ENCODE data around the gene EHD1. TPM values are rescaled to one million over a fixed set of nuclear protein-coding genes. Genes with fewer than 3 reads are reported as not detected.

Gene EHD1
- total RNA-seq, 1 experiment from 2014 or later = 92.8 TPM

- H3K27me3 Mint-ChIP-seq (ENCODE audit: unreplicated experiment) = no peaks in the 10 kb centered on the region
- H3K4me3 Mint-ChIP-seq (ENCODE audit: low read depth, unreplicated experiment) = no peak overlapping the region
- TF ChIP-seq, protein P1, sequence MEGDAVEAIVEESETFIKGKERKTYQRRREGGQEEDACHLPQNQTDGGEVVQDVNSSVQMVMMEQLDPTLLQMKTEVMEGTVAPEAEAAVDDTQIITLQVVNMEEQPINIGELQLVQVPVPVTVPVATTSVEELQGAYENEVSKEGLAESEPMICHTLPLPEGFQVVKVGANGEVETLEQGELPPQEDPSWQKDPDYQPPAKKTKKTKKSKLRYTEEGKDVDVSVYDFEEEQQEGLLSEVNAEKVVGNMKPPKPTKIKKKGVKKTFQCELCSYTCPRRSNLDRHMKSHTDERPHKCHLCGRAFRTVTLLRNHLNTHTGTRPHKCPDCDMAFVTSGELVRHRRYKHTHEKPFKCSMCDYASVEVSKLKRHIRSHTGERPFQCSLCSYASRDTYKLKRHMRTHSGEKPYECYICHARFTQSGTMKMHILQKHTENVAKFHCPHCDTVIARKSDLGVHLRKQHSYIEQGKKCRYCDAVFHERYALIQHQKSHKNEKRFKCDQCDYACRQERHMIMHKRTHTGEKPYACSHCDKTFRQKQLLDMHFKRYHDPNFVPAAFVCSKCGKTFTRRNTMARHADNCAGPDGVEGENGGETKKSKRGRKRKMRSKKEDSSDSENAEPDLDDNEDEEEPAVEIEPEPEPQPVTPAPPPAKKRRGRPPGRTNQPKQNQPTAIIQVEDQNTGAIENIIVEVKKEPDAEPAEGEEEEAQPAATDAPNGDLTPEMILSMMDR (IDR thresholded peaks at IDR 0.05; ENCODE audit: unreplicated experiment) = no peak
- H3K36me3 Mint-ChIP-seq (ENCODE audit: insufficient read depth, unreplicated experiment) = peaks cover 23% of the 10 kb centered on the region
- no TSS peak for BruUV-seq (replicated peaks)
- CTCF ChIA-PET = no interaction called here
- peaks cover 41% of the 10 kb centered on the region for H3K4me1 Mint-ChIP-seq (ENCODE audit: low read depth, unreplicated experiment)
- H3K27ac Mint-ChIP-seq (ENCODE audit: unreplicated experiment) = no peak overlapping the region
- intact Hi-C loops (cut with micrococcal nuclease; ENCODE audit: unreplicated experiment) = no loop called here
- DNase-seq = no peak
- no peaks in the 10 kb centered on the region for H3K9me3 Mint-ChIP-seq (ENCODE audit: low read depth, unreplicated experiment)
These were observed 5.6 kb upstream of the EHD1 start for GRCh38 chr11:64884019-64884418.

DNA sequence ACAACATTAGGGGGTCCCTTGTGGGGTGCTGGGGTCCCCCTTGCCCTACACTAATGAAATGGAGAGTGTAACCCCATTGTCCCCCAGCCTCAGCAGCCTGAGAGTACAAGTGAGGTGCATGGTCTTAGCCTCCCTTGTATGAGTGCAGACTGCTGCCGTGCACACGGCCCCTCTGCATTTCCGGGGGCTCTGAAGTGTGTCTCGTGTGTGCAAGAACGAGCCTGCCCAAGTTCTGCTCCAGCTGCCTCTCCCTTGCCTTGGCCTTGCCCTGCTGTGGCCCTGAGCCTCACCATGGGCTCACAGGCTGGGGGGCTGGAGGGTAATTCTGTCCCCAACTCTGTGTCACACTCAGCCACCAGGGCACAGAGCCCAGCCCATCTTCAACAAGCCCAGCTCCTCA is 5.2 kb upstream of the EHD1 start:
- H3K27me3 Mint-ChIP-seq (ENCODE audit: unreplicated experiment) = no peaks in the 10 kb centered on the region
- peaks cover 37% of the 10 kb centered on the region for H3K4me1 Mint-ChIP-seq (ENCODE audit: low read depth, unreplicated experiment)
- CTCF ChIA-PET = no interaction called here
- intact Hi-C loops (cut with micrococcal nuclease; ENCODE audit: unreplicated experiment) = no loop called here
- no peak overlapping the region for H3K4me3 Mint-ChIP-seq (ENCODE audit: low read depth, unreplicated experiment)
- peaks cover 24% of the 10 kb centered on the region for H3K36me3 Mint-ChIP-seq (ENCODE audit: insufficient read depth, unreplicated experiment)
- H3K9me3 Mint-ChIP-seq (ENCODE audit: low read depth, unreplicated experiment) = no peaks in the 10 kb centered on the region
- no TSS peak for BruUV-seq (replicated peaks)
- TF ChIP-seq, protein P1 (IDR thresholded peaks at IDR 0.05; ENCODE audit: unreplicated experiment) = no peak
- no peak overlapping the region for H3K27ac Mint-ChIP-seq (ENCODE audit: unreplicated experiment)
- DNase-seq = no peak

- no peak for DNase-seq
- Mint-ChIP-seq H3K4me3 (ENCODE audit: low read depth, unreplicated experiment) (no peak overlapping the region), H3K27me3 (ENCODE audit: unreplicated experiment) (no peaks in the 10 kb centered on the region), H3K9me3 (ENCODE audit: low read depth, unreplicated experiment) (no peaks in the 10 kb centered on the region), H3K4me1 (ENCODE audit: low read depth, unreplicated experiment) (peaks cover 24% of the 10 kb centered on the region), H3K27ac (ENCODE audit: unreplicated experiment) (no peak overlapping the region), H3K36me3 (ENCODE audit: insufficient read depth, unreplicated experiment) (peaks cover 26% of the 10 kb centered on the region)
- BruUV-seq (replicated peaks) = no TSS peak
- intact Hi-C loops (cut with micrococcal nuclease; ENCODE audit: unreplicated experiment) = no loop called here
- TF ChIP-seq, protein P1 (IDR thresholded peaks at IDR 0.05; ENCODE audit: unreplicated experiment) = no peak
- CTCF ChIA-PET = no interaction called here
These were observed 3.8 kb upstream of the EHD1 start for GRCh38 chr11:64882243-64882642.

- CTCF ChIA-PET = interaction anchor here (0.6 kb wide), 1 partner anchor 206 kb away, joined by 3 read pairs; no protein-coding TSS in a partner anchor
- intact Hi-C loops (cut with micrococcal nuclease; ENCODE audit: unreplicated experiment) = no loop called here
- TF ChIP-seq, protein P1 (IDR thresholded peaks at IDR 0.05; ENCODE audit: unreplicated experiment) = no peak
- peaks cover 33% of the 10 kb centered on the region for H3K36me3 Mint-ChIP-seq (ENCODE audit: insufficient read depth, unreplicated experiment)
- no peak overlapping the region for H3K27ac Mint-ChIP-seq (ENCODE audit: unreplicated experiment)
- BruUV-seq (replicated peaks) = no TSS peak
- no peak overlapping the region for H3K4me3 Mint-ChIP-seq (ENCODE audit: low read depth, unreplicated experiment)
- no peaks in the 10 kb centered on the region for H3K27me3 Mint-ChIP-seq (ENCODE audit: unreplicated experiment)
- H3K9me3 Mint-ChIP-seq (ENCODE audit: low read depth, unreplicated experiment) = no peaks in the 10 kb centered on the region
- no peak for DNase-seq
- H3K4me1 Mint-ChIP-seq (ENCODE audit: low read depth, unreplicated experiment) = peaks cover 28% of the 10 kb centered on the region
These were observed 3.1 kb upstream of the EHD1 start for GRCh38 chr11:64881476-64881875.
